GM12873 (cell line): Measurements from ENCODE around the gene POFUT2.

Source experiments
- TF ChIP-seq, protein P1 (sequence below): IDR thresholded peaks from 2 replicates; pipeline ENCODE4 v1.5.1; 2012; ENCODE audit warnings: low read depth, mild to moderate bottlenecking, moderate library complexity, low read length, control low read depth; ENCODE audit not compliant: insufficient read depth; ENCODE audit errors: missing control alignments

The POFUT2 gene

DNA sequence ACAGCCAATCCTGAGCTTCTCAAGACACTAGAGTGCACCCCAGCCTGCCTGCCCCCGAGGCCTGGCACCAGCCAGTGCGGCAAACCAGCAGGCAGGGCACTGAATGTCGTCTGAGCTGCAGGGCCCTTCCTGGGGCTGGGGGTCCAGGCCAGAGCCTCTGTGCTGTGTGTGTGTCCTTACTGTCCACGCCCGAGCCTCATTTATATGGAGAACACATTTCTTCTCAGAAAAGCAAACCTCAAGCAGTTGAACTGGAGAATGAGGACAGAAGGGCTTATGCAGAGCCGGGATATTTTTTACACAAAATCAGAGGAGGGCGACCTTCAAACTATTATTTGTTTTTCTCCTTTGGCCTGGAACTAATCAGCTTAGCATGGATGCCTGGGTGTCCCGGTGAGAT lies 52.7 kb downstream of the POFUT2 start:
- TF ChIP-seq, protein P1, sequence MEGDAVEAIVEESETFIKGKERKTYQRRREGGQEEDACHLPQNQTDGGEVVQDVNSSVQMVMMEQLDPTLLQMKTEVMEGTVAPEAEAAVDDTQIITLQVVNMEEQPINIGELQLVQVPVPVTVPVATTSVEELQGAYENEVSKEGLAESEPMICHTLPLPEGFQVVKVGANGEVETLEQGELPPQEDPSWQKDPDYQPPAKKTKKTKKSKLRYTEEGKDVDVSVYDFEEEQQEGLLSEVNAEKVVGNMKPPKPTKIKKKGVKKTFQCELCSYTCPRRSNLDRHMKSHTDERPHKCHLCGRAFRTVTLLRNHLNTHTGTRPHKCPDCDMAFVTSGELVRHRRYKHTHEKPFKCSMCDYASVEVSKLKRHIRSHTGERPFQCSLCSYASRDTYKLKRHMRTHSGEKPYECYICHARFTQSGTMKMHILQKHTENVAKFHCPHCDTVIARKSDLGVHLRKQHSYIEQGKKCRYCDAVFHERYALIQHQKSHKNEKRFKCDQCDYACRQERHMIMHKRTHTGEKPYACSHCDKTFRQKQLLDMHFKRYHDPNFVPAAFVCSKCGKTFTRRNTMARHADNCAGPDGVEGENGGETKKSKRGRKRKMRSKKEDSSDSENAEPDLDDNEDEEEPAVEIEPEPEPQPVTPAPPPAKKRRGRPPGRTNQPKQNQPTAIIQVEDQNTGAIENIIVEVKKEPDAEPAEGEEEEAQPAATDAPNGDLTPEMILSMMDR = no peak

DNA sequence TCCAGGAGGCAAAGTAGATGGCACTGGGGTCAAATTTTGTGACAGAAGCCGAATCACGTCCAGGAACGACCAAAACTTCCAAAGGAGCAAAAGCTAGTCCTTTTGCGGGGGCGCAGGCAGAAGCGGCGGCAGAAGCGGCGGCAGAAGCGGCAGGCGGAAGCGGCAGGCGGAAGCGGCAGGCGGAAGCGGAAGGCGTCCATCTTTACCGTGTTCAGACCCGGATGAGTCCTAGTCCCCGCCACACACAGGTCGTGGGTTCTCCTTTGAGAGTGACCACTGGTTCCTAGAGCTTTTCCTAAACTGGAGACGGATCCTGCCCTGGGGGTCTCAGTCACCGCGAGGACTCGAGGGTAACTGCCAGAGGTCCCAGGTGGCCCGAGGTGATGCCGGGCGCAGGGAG lies 53.6 kb downstream of the POFUT2 start:
- TF ChIP-seq, protein P1 = no peak

DNA sequence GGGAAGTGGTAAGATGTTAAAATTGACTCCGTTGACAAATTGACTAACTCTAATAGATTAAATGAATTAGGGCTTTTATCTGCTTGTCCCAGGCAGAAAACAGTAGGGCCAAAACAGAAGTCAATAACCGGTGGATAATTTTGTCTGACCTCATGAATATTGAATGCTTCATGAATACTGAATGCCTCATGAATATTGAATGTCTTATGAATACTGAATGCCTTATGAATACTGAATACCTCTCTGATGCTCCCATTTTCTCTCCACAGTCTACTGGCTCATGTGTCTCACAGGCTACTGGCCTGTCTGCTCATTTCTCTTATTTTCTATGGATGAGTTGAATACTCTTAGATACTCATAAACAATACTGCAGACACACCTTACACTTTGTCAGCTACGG lies 56.0 kb downstream of the POFUT2 start:
- TF ChIP-seq, protein P1 = no peak

DNA sequence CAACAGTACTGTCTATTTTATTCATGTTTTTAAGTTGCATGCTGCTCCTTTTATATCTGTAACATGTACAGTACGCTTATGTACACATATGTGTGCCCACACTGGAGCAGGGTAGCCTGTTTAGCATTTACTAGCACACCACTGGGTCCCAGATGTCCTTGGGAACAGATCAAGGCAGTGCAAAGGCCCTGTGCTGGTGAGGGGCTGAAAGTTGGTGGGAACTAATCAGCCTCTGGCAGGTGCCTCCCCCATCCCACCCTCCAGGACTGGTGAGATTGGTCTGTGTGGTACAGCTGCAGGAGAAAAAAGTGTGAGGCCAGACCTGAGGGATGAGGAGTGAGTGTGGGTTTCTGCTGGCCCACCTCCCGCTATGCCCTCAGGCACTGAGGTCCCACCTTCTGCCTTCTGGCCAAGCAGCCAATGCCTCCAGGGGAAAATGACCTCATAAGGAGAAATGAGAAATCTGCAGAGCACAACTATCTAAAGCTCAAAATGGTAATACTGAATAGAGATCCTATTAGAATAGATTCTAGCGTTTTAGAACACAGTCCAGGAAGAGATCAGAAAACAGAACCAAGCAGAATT lies 58.9 kb downstream of the POFUT2 start:
- TF ChIP-seq, protein P1 = no peak

DNA sequence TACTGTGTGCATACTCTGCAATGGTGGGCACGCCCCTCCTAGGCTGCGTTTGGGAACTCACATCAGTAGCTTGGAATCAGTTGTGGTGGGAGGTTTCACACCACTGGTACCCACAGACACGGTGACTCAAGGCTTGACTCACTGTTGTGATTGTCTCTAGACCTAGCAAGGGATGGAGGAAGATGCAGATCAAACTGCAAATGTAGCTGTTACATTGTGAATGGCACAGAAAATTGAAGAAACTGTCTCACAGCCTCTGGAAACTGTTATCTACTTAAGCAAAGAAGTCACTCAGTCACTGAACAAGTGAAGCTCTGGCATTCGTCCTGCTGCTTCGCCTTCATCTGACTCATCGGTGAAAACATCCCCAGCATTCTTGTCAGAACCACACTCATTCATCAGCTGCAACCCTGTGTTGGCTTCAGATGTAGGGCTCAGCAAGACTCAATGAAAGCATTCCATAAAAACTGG lies 59.5 kb downstream of the POFUT2 start:
- TF ChIP-seq, protein P1 = no peak

DNA sequence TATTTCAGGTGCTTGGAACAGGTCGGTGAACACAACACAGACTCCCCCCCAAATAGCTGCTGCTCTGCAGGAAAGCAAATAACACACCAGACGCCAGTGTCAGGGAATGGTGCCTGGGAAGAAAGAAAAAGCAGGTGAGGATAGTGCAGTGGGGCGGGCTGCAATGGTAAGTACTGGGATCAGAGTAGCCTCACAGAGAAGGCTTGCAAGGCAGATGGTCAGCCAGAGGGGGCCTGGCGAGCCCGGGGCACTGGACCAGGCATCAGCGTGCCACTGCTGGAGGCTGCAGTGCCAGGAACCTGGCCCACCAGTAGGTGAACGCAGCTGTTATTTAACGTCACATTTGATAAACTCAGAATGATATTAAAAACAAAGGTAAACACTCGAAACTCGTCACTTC lies 60.0 kb downstream of the POFUT2 start:
- TF ChIP-seq, protein P1 = no peak

DNA sequence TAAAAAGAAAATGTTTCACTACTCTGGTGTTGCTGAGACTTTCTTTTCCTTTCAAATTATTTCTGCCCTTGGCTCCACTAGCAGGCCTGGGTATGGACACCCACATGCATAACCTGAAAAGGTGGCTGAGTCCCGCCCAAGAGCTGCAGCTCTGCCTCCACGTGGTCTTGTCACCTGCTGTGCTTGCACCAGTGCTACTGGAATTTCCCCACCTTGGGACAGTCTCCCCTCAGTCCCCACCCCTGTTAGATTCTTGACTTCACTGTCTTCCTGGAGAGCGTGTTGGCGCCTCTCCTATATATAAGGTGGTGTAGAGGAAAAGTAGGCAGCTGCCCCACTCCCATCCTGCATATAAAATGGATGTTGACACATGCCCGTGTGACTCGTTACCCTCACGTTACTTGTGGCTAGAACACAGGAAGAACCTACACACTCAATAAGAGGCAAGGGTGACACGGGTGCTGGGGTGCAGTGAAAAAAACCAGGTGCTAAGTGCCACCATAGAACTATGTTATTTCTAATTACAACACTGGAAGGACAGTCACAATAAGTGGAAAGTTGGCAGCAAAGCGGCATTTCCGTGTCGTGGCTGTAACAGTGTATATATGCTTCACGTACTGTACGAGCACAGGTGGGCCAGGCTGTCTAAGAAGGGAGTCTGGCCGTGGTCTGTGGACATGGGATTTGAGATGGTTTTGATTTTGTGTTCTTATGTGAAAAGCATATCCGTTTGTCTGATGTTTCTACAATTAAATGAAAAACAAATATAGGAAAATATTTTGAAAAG lies 61.0 kb downstream of the POFUT2 start:
- TF ChIP-seq, protein P1 = no peak
